ENCODE measurements around the gene STX11. TPM values are rescaled to one million over a fixed set of nuclear protein-coding genes. Genes with fewer than 3 reads are reported as not detected.

Gene STX11
- total and polyA plus RNA-seq, 4 donors, result 0.84 to 2.2 (median 0.97) TPM

GRCh38 chr6:144160431-144161005, 10.2 kb downstream of the STX11 start:
- Histone ChIP-seq H3K9me3 (ENCODE audit: control insufficient read depth, insufficient read depth, low read length) (no peaks in the 10 kb centered on the region), H3K4me1 (ENCODE audit: control insufficient read depth, insufficient read depth, low read length) (no peaks in the 10 kb centered on the region), H3K4me3 (ENCODE audit: low read depth, low read length) (no peak overlapping the region), H3K36me3 (ENCODE audit: control insufficient read depth, insufficient read depth, low read length) (no peaks in the 10 kb centered on the region), H3K27me3 (ENCODE audit: control insufficient read depth, insufficient read depth, low read length) (no peaks in the 10 kb centered on the region), H3K27ac (ENCODE audit: low read depth, low read length) (no peak overlapping the region)
- WGBS (ENCODE audit: insufficient coverage), result no CpG with 5 or more reads among the region's 2 CpGs
- DNase-seq (ENCODE audit: low read depth in 4 of 6, low spot score in 6 of 6), result no peak

GRCh38 chr6:144161975-144162374, 11.7 kb downstream of the STX11 start:
- DNase-seq (ENCODE audit: low read depth in 4 of 6, low spot score in 6 of 6), result no peak
- H3K36me3 ChIP-seq (ENCODE audit: control insufficient read depth, insufficient read depth, low read length), result no peaks in the 10 kb centered on the region
- WGBS (ENCODE audit: insufficient coverage), result no CpG with 5 or more reads among the region's 5 CpGs
- H3K9me3 ChIP-seq (ENCODE audit: control insufficient read depth, insufficient read depth, low read length), result no peaks in the 10 kb centered on the region
- no peaks in the 10 kb centered on the region for H3K4me1 ChIP-seq (ENCODE audit: control insufficient read depth, insufficient read depth, low read length)
- H3K27me3 ChIP-seq (ENCODE audit: control insufficient read depth, insufficient read depth, low read length), result no peaks in the 10 kb centered on the region
- no peak overlapping the region for H3K27ac ChIP-seq (ENCODE audit: low read depth, low read length)
- H3K4me3 ChIP-seq (ENCODE audit: low read depth, low read length), result no peak overlapping the region

- Histone ChIP-seq H3K4me3 (ENCODE audit: low read depth, low read length) (no peak overlapping the region), H3K9me3 (ENCODE audit: control insufficient read depth, insufficient read depth, low read length) (no peaks in the 10 kb centered on the region), H3K4me1 (ENCODE audit: control insufficient read depth, insufficient read depth, low read length) (no peaks in the 10 kb centered on the region), H3K27ac (ENCODE audit: low read depth, low read length) (no peak overlapping the region), H3K36me3 (ENCODE audit: control insufficient read depth, insufficient read depth, low read length) (no peaks in the 10 kb centered on the region), H3K27me3 (ENCODE audit: control insufficient read depth, insufficient read depth, low read length) (no peaks in the 10 kb centered on the region)
- no peak for DNase-seq (ENCODE audit: low read depth in 4 of 6, low spot score in 6 of 6)
- WGBS (ENCODE audit: insufficient coverage), result no CpG with 5 or more reads among the region's 7 CpGs
Measured at GRCh38 chr6:144162977-144163376, 12.7 kb downstream of the STX11 start.

- no peak overlapping the region for H3K27ac ChIP-seq (ENCODE audit: low read depth, low read length)
- no peak overlapping the region for H3K4me3 ChIP-seq (ENCODE audit: low read depth, low read length)
- no peaks in the 10 kb centered on the region for H3K27me3 ChIP-seq (ENCODE audit: control insufficient read depth, insufficient read depth, low read length)
- no peaks in the 10 kb centered on the region for H3K36me3 ChIP-seq (ENCODE audit: control insufficient read depth, insufficient read depth, low read length)
- no peak for DNase-seq (ENCODE audit: low read depth in 4 of 6, low spot score in 6 of 6)
- no peaks in the 10 kb centered on the region for H3K4me1 ChIP-seq (ENCODE audit: control insufficient read depth, insufficient read depth, low read length)
- WGBS (ENCODE audit: insufficient coverage), result no CpG with 5 or more reads among the region's 5 CpGs
- no peaks in the 10 kb centered on the region for H3K9me3 ChIP-seq (ENCODE audit: control insufficient read depth, insufficient read depth, low read length)
Measured at GRCh38 chr6:144165784-144166183, 15.5 kb downstream of the STX11 start.

GRCh38 chr6:144170044-144170443, 19.7 kb downstream of the STX11 start:
- Histone ChIP-seq H3K27me3 (ENCODE audit: control insufficient read depth, insufficient read depth, low read length) (no peaks in the 10 kb centered on the region), H3K9me3 (ENCODE audit: control insufficient read depth, insufficient read depth, low read length) (no peaks in the 10 kb centered on the region), H3K36me3 (ENCODE audit: control insufficient read depth, insufficient read depth, low read length) (no peaks in the 10 kb centered on the region), H3K4me1 (ENCODE audit: control insufficient read depth, insufficient read depth, low read length) (no peaks in the 10 kb centered on the region), H3K4me3 (ENCODE audit: low read depth, low read length) (no peak overlapping the region), H3K27ac (ENCODE audit: low read depth, low read length) (no peak overlapping the region)
- DNase-seq (ENCODE audit: low read depth in 4 of 6, low spot score in 6 of 6), result no peak
- WGBS (ENCODE audit: insufficient coverage), result no CpG with 5 or more reads among the region's 2 CpGs

GRCh38 chr6:144171406-144171805, 21.1 kb downstream of the STX11 start:
- Histone ChIP-seq H3K9me3 (ENCODE audit: control insufficient read depth, insufficient read depth, low read length) (no peaks in the 10 kb centered on the region), H3K4me3 (ENCODE audit: low read depth, low read length) (no peak overlapping the region), H3K4me1 (ENCODE audit: control insufficient read depth, insufficient read depth, low read length) (no peaks in the 10 kb centered on the region), H3K27ac (ENCODE audit: low read depth, low read length) (no peak overlapping the region), H3K27me3 (ENCODE audit: control insufficient read depth, insufficient read depth, low read length) (no peaks in the 10 kb centered on the region), H3K36me3 (ENCODE audit: control insufficient read depth, insufficient read depth, low read length) (no peaks in the 10 kb centered on the region)
- WGBS (ENCODE audit: insufficient coverage), result no CpG with 5 or more reads among the region's 3 CpGs
- DNase-seq (ENCODE audit: low read depth in 4 of 6, low spot score in 6 of 6), result no peak

GRCh38 chr6:144174006-144174405, 23.7 kb downstream of the STX11 start:
- Histone ChIP-seq H3K4me1 (ENCODE audit: control insufficient read depth, insufficient read depth, low read length) (no peaks in the 10 kb centered on the region), H3K36me3 (ENCODE audit: control insufficient read depth, insufficient read depth, low read length) (no peaks in the 10 kb centered on the region), H3K4me3 (ENCODE audit: low read depth, low read length) (no peak overlapping the region), H3K27me3 (ENCODE audit: control insufficient read depth, insufficient read depth, low read length) (no peaks in the 10 kb centered on the region), H3K9me3 (ENCODE audit: control insufficient read depth, insufficient read depth, low read length) (no peaks in the 10 kb centered on the region), H3K27ac (ENCODE audit: low read depth, low read length) (no peak overlapping the region)
- 100% methylated on average over 2 of the region's 5 CpGs for WGBS (ENCODE audit: insufficient coverage)
- no peak for DNase-seq (ENCODE audit: low read depth in 4 of 6, low spot score in 6 of 6)

GRCh38 chr6:144176043-144176442, 25.7 kb downstream of the STX11 start:
- Histone ChIP-seq H3K27me3 (ENCODE audit: control insufficient read depth, insufficient read depth, low read length) (no peaks in the 10 kb centered on the region), H3K9me3 (ENCODE audit: control insufficient read depth, insufficient read depth, low read length) (no peaks in the 10 kb centered on the region), H3K27ac (ENCODE audit: low read depth, low read length) (no peak overlapping the region), H3K4me3 (ENCODE audit: low read depth, low read length) (no peak overlapping the region), H3K4me1 (ENCODE audit: control insufficient read depth, insufficient read depth, low read length) (no peaks in the 10 kb centered on the region), H3K36me3 (ENCODE audit: control insufficient read depth, insufficient read depth, low read length) (no peaks in the 10 kb centered on the region)
- DNase-seq (ENCODE audit: low read depth in 4 of 6, low spot score in 6 of 6), result no peak
- WGBS (ENCODE audit: insufficient coverage), result 60% methylated on average over 1 of the region's 5 CpGs

GRCh38 chr6:144177726-144178125, 27.4 kb downstream of the STX11 start:
- Histone ChIP-seq H3K27ac (ENCODE audit: low read depth, low read length) (no peak overlapping the region), H3K36me3 (ENCODE audit: control insufficient read depth, insufficient read depth, low read length) (no peaks in the 10 kb centered on the region), H3K9me3 (ENCODE audit: control insufficient read depth, insufficient read depth, low read length) (no peaks in the 10 kb centered on the region), H3K4me1 (ENCODE audit: control insufficient read depth, insufficient read depth, low read length) (no peaks in the 10 kb centered on the region), H3K4me3 (ENCODE audit: low read depth, low read length) (no peak overlapping the region), H3K27me3 (ENCODE audit: control insufficient read depth, insufficient read depth, low read length) (no peaks in the 10 kb centered on the region)
- no peak for DNase-seq (ENCODE audit: low read depth in 4 of 6, low spot score in 6 of 6)
- WGBS (ENCODE audit: insufficient coverage), result no CpG with 5 or more reads among the region's 3 CpGs

- WGBS (ENCODE audit: insufficient coverage), result 94% methylated on average over 2 of the region's 3 CpGs
- no peak overlapping the region for H3K4me3 ChIP-seq (ENCODE audit: low read depth, low read length)
- DNase-seq (ENCODE audit: low read depth in 4 of 6, low spot score in 6 of 6), result no peak
- H3K27me3 ChIP-seq (ENCODE audit: control insufficient read depth, insufficient read depth, low read length), result no peaks in the 10 kb centered on the region
- no peaks in the 10 kb centered on the region for H3K4me1 ChIP-seq (ENCODE audit: control insufficient read depth, insufficient read depth, low read length)
- H3K27ac ChIP-seq (ENCODE audit: low read depth, low read length), result no peak overlapping the region
- H3K36me3 ChIP-seq (ENCODE audit: control insufficient read depth, insufficient read depth, low read length), result no peaks in the 10 kb centered on the region
- H3K9me3 ChIP-seq (ENCODE audit: control insufficient read depth, insufficient read depth, low read length), result no peaks in the 10 kb centered on the region
Measured at GRCh38 chr6:144178323-144178722, 28.0 kb downstream of the STX11 start.

All from spinal cord (tissue), 10 donors.